Measurements from ENCODE around the gene TRIM9.

DNA sequence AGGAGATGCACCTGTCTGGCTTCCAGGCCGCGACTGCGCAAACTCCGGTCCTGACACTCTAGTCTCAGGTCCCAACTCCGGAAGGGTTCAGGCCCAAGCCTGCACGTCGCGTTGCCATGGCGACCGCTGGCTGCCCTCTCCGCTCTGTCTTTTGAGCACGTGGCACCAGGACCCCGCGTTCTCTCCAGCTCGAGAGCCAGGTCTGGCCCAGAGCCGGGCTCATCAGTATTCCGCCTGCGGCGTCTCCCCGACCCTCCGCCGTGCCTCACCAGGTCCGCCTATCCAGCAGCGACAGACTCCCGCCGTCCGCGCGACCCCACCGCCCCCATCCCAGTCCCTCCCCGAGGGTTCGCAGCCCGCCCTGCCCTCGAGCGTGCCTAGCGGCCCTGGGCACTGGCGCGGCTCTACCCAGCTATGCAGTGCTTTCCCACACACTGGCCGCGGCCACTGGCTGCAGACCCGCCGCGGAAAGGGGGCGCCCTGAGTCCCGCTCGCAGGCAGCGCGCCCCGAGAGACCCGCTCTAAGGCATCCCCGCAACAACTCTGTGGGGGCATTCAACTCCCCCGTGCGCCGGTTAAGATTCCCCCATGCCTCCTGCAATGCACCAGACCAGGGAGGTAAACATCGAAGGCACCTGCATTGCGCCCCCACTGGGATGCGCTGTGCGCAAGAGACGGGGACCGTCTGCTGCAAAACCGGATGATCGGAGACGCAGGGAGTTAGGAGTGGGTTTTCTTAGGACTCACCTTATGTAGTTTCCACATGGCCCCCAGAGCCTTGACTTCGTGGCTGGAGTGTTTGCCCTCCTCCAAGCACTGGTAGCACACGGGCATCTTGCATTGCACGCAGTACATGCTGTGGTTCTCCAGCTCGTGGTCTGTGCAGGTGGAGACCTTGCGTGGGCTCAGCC lies 1.3 kb downstream of the TRIM9 start:
- TF ChIP-seq ARNT (IDR thresholded peaks at IDR 0.05) (no peak), LEF1 (IDR thresholded peaks at IDR 0.05; ENCODE audit: borderline replicate concordance) (no peak), FOXK2 (IDR thresholded peaks at IDR 0.05) (no peak), FOXM1 (IDR thresholded peaks at IDR 0.05; ENCODE audit: borderline replicate concordance) (no peak)
